Glutamatergic neuron (in vitro differentiated cells): Measurements from ENCODE around the gene TEX19. TPM values are rescaled to one million over a fixed set of nuclear protein-coding genes. Genes with fewer than 3 reads are reported as not detected.
"Not testable (repeated sequence)": the region's sequence is repeated elsewhere in the genome, so short reads cannot be mapped to it uniquely, and the experiment has no call there.

ENCODE experiments used
- DNase-seq: peaks from one replicate; pipeline ENCODE4 v3.0.0; 2022
- H3K27ac Mint-ChIP-seq: one replicate; pipeline ENCODE4 v1.8.0; 2020; ENCODE audit warnings: mild to moderate bottlenecking, mixed read lengths, inconsistent platforms; ENCODE audit not compliant: unreplicated experiment
- H3K27me3 Mint-ChIP-seq: one replicate; pipeline ENCODE4 v1.8.0; 2020; ENCODE audit warnings: mild to moderate bottlenecking, moderate library complexity, mixed read lengths, inconsistent platforms; ENCODE audit not compliant: unreplicated experiment
- H3K36me3 Mint-ChIP-seq: one replicate; pipeline ENCODE4 v1.8.0; 2020; ENCODE audit warnings: mild to moderate bottlenecking, mixed read lengths, inconsistent platforms; ENCODE audit not compliant: unreplicated experiment
- H3K4me1 Mint-ChIP-seq: one replicate; pipeline ENCODE4 v1.8.0; 2020; ENCODE audit warnings: mild to moderate bottlenecking, low read depth, mixed read lengths, inconsistent platforms; ENCODE audit not compliant: unreplicated experiment
- H3K4me3 Mint-ChIP-seq: one replicate; pipeline ENCODE4 v1.8.0; 2020; ENCODE audit warnings: mild to moderate bottlenecking, mixed read lengths, inconsistent platforms; ENCODE audit not compliant: unreplicated experiment
- H3K9me3 Mint-ChIP-seq: one replicate; pipeline ENCODE4 v1.8.0; 2020; ENCODE audit warnings: mild to moderate bottlenecking, moderate library complexity, mixed read lengths, inconsistent platforms; ENCODE audit not compliant: unreplicated experiment
- CTCF ChIP-seq: fragments of 200-600 bp; sonication (generic); IDR thresholded peaks from one replicate; pipeline ENCODE4 v1.5.0; 2021; ENCODE audit not compliant: partially characterized antibody, unreplicated experiment
- total RNA-seq: library from RNA; stranded (reverse); fragmentation: NEBNext Ultra II Directional; extraction: Animal tissue kit (Norgen Biotek cat#: 25700); gene quantifications from one replicate; pipeline ENCODE4 v1.2.1, GENCODE V29; 2021; ENCODE audit not compliant: unreplicated experiment

TEX19 gene
- total RNA-seq, 1 donor from 2014 or later = not detected

GRCh38 chr17:82369211-82369610 is 10.2 kb downstream of the TEX19 start:
- no peak for TF ChIP-seq CTCF
- H3K9me3 Mint-ChIP-seq = peaks cover 3% of the 10 kb centered on the region
- H3K27ac Mint-ChIP-seq = no peak overlapping the region
- H3K4me3 Mint-ChIP-seq = no peak overlapping the region
- no peak for DNase-seq
- peaks cover 11% of the 10 kb centered on the region for H3K4me1 Mint-ChIP-seq
- peaks cover 10% of the 10 kb centered on the region for H3K27me3 Mint-ChIP-seq
- no peaks in the 10 kb centered on the region for H3K36me3 Mint-ChIP-seq

DNA sequence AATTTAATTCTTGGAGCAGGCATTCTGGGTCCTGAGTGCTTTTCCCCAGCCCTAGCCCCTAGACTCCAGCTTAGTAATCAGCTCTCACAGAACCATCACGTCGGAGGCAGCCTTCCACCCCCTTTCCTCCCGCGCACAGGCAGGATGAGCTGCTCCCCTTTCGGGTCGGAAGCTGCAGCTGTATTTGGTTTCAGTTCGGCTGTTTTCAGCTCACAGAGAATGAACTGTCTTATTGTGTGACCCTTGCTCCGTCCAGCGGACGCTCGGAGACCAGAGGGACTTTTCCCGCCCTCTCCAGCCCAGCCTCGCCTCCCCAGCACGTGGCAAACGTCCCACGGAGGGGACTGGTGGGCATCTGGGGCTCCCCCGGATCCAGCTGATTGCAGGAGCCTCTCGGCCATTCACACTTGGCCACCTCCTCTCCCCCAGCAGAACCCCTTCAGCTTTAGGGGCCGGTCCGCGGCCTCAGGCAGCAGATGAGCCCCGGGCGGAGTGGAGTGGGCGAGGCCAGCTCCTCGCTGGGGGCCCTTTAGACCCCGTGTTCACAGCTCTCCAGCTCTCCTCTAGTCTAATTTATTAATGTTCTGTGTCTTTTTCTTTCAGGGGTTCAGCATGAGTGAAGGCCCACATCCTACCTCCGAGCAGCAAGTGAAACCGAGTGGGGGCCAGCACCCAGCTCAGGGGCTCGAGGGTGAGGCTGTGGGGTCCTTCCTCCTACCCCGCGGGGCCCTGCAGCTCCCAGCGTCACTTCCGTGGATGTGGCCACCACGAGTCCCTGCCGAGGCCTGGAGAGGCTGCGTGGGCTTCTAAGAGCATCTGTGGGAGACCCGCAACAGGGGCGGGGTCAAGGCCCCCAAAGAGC is 11.7 kb downstream of the TEX19 start:
- Mint-ChIP-seq H3K27ac (no peak overlapping the region), H3K4me1 (peaks cover 8% of the 10 kb centered on the region), H3K4me3 (peak overlapping the region; percentile 49), H3K27me3 (peaks cover 10% of the 10 kb centered on the region), H3K36me3 (no peaks in the 10 kb centered on the region), H3K9me3 (peaks cover 3% of the 10 kb centered on the region)
- no peak for TF ChIP-seq CTCF
- no peak for DNase-seq

- peak; percentile 55 for DNase-seq
- Mint-ChIP-seq H3K27ac (no peak within 1 kb of the TSS), H3K27me3 (peaks cover 10% of the 10 kb centered on the region), H3K4me3 (peak within 1 kb of the TSS; percentile 59), H3K36me3 (no peaks in the 10 kb centered on the region), H3K4me1 (peaks cover 10% of the 10 kb centered on the region), H3K9me3 (peaks cover 3% of the 10 kb centered on the region)
- no peak for TF ChIP-seq CTCF
Measured at GRCh38 chr17:82371333-82372248, 12.5 kb downstream of the TEX19 start, which contains the start of gene UTS2R. TSS of gene UTS2R (plus strand) at chr17:82371765. CDS start at chr17:82374325, 2,560 bp downstream.

DNA sequence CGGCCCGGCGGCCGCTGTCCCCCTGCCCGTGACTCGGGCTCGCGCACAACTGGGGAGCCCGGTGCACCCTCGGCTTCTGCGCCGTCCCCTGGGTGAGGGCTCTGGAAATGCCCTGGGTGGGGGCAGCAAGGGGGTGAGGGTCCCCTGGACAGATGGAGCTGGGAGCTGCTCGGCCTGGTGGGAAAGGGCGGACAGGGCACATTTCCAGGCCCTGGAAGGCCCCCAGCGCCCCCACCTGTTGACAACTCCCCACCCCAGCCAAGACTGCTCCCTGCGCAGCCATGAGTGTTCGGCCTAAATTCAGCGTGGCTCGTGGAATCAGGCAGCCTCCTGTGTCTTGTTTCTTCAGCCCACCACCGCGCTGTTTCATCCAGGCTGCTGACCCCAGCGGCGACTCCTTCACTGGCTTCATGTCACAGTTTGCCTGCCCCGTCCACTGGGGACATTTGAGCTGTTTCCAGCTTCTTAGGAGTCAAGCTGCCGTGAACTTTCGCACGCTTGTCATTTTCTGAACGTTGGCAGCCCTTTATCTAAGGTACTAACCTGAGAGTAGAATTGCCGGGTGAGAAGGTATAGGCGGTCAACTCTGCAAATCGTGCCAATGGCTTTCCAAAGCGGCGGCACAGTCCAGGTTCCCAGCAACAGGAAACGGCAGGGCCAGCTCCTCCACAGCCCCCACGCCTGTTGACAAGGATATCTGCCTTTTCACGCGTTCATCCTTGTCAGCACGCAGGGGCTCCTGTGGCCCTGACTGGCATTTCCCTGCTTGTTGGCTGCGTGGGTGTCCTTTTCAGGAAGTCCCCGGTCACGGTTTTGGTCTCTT is 13.4 kb downstream of the TEX19 start:
- peaks cover 10% of the 10 kb centered on the region for H3K27me3 Mint-ChIP-seq
- H3K36me3 Mint-ChIP-seq = no peaks in the 10 kb centered on the region
- no peak for TF ChIP-seq CTCF
- no peak overlapping the region for H3K27ac Mint-ChIP-seq
- DNase-seq = peak; percentile 53
- peaks cover 8% of the 10 kb centered on the region for H3K4me1 Mint-ChIP-seq
- H3K4me3 Mint-ChIP-seq = peak overlapping the region; percentile 82
- peaks cover 3% of the 10 kb centered on the region for H3K9me3 Mint-ChIP-seq

- not testable (repeated sequence) for H3K9me3 Mint-ChIP-seq, H3K36me3 Mint-ChIP-seq, H3K27ac Mint-ChIP-seq, DNase-seq, H3K4me1 Mint-ChIP-seq
- Mint-ChIP-seq H3K4me3 (peak overlapping the region; percentile 82), H3K27me3 (peaks cover 10% of the 10 kb centered on the region)
Measured at GRCh38 chr17:82373072-82373452, 14.0 kb downstream of the TEX19 start.
